Measurements from ENCODE around the gene POLD4.
A peak's percentile ranks its signal among the peaks of the same experiment; 100 is the strongest.

POLD4 gene

DNA sequence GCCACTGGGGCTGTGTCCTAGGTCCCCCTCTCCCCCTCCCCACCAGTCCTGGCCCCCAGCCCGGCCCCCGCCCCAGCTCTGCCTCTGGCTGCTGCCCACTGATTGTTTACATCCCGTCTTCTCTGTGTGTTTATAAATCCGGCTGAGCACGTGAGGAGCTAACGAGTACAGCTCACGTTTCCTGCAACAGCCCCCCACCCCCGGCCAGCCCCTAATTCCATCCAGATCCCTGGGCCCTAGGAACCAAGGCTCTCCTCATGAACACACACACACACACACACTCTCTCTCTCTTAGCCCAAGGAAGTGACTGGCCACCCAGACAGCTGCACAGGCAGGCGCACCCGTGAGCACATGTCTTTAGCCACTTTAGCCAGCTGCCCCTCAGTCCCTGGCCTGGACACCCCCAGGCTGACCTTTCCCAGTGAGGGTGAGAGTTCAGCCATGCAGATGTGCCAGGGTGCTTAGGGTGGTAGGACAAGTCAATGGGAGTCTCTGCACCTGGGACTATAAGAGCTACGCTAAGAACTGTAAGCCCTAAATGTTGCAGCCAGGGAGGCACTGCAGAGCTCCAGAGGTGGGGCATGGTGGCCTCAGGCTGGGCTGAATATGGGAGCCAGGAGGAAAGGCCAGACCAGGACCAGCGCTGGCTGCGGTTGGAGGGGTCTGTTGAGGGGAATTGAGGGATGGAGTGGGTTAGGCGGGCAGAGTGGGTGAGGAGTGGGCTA, 17.2 kb upstream of the POLD4 start:
- no peak for DNase-seq (ENCODE audit: low spot score)

DNA sequence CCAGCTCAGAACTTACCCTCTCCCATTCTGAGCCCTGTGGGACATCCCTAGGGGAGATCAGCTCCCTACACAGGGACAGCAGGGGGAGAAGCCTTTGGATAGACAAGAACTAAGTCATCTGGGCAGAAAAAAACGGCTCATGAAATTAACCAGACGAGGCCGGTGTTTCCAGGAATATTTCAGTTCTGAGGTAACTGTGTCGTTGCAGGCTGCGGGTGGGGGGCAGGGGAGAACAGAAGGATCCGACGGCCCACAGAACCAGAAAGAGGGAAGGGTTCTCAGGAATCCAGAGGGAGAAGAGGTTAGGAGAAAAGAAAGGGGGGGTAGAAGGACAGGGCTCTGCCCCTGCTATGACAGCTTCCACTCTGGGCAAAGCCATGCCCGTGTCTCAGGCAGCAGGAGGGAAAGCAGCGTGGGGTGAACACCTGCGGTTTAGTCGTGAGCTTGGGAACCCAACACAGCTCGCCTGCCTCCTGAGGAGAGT, 16.5 kb upstream of the POLD4 start:
- no peak for DNase-seq (ENCODE audit: low spot score)

DNA sequence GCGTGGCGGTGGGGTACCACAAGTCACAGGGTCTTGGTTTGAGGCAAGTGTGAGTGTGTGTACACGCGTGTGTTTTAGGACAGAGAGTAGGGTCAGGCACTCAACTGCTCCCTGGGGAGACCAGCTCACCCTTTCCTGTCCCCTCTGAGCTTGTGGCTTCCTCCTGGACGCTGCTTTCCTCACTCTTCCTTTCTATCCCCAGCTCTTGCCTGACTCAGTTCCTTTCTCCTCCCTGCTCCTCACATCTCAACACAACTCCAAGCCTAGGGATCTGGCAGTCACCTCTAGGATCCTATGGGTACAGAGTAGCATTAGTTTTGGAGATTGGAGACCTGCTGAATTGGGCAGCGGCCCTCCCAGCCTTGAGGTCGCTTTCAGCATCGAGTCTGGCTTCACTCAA, 15.9 kb upstream of the POLD4 start:
- DNase-seq (ENCODE audit: low spot score): no peak

DNA sequence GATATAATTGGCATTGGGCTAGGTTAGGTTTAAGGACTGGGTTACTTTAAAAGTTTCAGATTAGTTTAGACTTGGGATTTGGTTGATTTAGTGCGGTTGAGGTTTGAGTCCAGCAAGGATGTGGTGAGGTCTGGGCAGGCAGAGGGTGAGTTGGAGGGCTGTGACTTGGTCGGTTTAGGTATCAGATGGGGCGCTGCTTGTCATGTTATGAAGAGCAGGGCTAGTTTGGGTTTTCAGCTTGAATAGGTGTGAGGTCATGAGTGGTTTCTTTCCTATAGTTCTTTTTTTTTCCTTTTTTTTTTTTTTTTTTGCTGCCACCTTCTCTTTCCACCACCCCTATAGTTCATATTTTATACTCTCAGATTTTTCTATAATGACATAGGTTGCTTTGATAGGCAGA, 15.3 kb upstream of the POLD4 start:
- no peak for DNase-seq (ENCODE audit: low spot score)

DNA sequence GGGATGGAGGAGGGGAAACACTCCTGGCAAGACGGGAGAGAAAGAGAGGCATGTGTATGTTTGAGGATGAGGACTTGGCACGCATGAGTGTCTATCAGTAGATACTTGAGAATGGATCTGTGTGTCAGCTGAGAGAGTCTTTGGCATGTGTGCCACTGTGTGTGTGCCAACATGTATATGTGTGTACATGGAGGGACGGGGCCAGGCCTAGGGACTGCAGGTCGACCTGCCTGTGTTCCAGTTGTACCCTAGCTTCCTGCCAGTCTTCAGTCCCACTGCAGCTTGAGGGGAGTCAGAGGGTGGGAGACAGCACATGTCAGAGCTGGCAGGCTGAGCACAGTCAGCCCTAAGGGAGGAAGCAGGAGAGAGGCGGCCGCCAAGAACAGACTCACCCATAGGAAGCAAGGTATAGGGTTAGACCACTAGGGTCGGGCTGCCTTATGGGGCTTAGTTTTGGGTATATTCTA, 14.4 kb upstream of the POLD4 start:
- no peak for DNase-seq (ENCODE audit: low spot score)

DNA sequence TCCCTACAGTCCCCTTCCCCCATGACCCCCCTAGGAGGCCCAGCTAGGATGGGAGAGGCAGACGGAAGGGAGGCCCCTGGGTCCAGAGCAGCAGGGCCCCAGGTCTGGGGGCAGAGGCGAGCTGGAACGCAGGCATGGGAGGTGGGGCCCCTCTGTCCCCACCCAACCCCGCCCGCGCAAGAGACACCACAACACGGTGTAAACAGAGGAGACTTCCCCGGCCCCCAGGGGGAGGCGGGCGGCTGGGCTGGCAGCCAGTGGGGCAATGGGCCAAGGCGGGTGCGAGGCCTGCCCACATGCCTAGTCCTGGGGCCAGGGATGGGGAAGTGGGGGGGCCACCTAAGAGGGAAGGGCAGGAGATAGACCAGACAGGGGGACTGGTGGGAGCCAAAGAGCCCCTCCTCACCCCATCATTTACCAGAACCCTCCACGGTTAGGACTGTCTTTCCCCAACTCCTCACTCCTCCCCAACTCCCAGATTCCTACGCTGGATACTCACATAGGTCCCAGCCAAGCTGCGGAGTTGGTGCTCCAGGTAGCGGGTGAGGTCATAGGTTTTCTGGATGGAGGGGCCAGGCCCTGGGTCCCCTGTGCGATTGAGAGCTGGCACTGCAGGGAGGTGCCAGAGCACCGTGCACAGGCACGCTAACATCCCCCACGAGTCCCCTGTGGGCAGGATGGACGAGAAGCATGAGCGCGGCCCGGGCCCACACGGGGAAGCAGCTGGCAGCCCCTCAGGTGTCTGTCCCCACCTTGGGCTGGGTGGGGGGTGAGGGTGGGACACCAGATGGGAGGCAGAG, 13.8 kb upstream of the POLD4 start:
- DNase-seq (ENCODE audit: low spot score): no peak

DNA sequence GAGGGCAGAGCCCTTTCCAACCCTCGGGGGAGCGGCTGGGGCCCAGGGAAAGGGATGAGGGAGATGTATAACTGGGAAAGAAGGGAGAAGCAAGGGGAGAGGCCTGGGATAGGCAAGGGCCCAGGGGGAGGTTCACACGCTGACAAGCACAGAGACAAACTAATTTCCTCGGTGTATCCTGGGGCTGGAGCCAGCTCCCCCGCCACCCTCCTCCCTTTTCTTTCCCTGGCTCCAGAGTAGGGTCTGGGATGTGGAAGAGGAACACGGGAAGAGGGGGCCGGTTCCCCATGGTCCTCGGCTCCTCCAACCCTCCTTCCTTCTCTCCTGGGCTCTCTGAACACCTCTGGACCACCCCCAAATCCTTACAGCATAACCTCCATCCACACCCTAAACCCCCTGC, 13.2 kb upstream of the POLD4 start:
- DNase-seq (ENCODE audit: low spot score): no peak

DNA sequence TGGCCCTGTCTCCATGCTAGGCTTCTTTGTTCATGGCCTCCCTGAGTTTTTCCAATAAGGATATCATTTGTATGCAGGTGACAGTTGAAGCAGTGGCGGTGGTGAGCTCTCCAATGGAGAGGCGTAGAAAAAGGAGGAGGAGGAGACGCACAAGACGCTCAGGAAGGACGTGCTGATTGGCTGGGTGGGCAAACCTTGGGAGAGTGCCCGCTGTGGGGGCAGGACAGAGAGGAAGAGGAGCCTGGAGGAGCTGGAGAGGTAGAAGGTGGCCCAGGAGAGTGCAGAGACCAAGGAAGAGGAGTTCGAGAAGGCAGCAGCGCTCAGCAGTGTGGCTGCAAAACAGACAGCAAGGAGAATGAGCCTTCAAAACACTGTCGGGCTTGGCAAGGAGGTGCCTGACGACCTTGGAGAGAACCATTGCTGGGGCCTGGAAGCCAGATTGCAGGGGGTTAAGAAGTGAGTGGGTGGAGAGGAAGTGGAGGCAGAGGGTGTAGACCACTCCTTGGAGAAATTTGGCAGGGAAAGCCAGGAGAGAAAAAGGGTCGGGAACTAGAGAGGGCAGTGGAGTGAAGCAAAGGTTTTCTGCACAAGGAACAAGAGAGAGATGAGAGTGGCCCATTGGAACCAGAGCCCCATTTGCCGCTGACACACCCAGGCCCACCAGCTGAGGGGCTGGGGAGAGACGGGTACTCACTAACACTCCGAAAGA, 12.5 kb upstream of the POLD4 start:
- no peak for DNase-seq (ENCODE audit: low spot score)

DNA sequence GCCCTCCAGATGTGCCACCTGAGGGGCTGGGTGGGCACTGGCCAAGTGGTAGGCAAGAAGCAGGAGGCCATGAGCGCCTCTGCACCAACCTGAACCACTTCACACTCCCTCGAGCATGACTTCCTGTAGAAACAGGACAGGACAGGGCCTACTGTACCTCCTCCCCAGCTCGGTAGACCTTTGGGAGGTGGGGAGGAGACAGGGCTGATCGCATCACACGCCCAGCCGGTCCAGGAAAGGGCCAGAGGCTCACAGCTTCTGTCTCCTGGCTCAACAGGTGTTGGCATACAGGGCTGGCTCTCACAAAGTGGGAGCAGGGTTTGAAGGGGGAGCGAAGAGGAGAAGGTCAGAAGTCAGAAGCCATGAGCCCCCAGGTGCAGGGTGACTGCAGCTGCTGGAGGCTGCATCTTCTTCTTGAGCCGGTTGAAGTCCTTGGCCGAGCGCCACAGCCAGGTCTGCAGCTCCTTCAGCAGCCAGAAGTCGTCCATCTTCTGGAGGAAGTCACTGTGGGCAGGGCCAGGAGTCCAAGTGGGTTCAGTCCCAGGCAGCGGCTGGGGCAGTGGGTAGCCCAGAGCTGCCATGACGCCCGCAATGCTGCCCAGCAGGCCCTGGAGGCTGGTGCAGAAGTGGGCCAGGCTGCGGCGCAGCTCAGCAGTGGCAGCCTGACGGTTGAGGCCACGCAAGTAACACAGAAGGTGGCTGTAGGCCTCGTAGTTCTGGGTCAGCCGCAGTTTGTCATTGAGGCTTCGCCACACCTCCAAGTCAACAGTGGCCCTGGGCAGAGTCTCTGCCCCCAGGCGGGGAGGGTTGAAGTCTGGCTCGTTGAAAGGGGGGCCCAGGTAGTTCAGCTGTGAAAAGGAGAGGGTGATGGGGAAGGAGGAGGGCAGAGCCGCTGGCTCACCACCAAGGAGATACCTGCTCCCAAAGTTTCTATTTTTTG, 11.7 kb upstream of the POLD4 start:
- no peak for DNase-seq (ENCODE audit: low spot score)

DNA sequence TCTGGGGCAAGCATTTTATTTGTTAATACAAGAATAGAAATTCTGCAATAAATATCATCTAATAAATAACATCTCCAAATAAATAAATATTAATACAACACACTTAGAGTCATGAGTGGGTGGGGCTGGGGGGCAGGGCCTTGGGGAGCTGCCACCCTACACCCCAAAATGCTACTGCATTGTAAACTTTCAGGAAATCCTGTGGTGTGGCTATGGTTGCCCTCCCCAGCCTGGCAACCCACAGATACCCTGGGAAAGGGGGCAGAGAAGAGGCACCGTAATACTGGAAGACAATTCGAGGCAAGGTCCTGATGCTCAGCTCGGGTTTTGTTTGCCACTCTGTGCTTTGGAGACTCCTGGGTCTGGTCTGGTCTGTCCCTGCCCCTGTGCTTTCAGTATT, 10.8 kb upstream of the POLD4 start:
- DNase-seq (ENCODE audit: low spot score): no peak

DNA sequence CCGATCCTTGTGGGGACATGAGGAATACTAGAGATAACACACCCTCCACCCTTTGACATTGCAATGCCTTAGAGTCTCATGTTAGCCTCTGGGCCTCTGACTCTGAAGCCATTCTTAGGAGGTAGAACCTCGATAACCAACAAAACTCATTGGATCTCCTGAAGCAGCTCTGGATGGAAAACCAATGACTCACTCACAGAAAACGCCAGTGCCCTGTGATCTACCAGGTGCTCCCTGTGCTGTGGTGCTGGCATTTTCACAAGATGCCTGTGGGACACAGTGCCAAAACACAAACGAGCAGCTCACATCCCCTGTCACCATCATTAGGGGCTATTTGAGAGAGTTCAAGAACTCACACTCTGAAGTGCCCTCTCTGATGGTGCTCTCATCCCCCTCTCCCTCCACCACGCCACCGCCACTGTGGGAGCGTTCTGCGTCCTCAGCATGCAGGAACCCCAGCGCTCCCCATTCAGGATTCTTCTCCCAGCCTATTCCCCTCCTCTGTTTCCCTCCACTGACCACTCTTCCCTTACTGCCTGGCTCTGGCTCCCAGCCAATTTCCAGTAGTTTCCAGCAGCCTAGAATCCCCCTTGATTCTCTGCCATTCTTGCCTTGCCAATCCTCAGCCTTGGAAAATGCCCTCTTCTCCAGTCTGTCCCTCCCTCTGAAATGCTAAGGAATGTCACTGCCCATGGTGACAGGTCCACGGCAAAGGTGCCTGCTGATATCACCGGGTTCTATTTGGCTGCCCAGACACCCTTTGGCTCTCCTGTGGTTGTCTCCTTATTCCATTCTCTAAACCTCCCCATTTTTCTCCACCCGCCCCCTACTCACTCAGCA, 4.7 kb upstream of the POLD4 start:
- no peak for DNase-seq (ENCODE audit: low spot score)

DNA sequence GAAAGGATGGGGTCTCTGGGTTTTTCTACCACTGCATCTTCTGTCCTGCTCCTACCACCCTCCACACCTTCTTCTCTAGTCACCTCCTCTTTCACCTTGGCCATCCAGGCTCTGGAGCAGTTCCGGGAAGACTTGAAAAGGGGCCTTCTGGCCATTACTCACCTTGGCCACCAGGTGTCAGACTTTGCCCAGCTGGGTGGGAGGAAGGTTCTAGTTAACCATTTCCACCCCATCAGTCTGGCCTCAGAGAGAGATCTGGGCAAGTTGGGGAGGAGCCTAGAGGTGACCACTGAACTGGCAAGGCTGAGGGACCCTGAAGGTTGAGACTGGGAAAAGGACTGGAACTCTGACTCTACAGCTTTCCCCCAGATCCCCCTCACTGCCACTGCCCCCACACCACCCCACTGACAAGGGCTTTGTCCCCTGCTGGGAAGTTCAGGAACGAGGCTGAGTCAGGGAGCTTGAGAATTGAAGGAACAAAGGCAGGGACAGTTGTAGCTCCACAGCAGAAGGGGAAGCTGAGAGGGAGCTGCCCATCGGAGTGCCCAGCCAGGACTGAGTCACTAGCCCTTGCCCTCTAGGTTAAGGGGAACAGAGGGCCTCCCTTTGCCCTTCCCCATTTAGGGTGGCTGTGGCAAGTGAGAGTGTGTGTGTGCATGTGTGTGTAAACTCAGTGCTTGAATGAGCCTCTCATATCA, 3.7 kb upstream of the POLD4 start:
- DNase-seq (ENCODE audit: low spot score): peak; percentile 79

DNA sequence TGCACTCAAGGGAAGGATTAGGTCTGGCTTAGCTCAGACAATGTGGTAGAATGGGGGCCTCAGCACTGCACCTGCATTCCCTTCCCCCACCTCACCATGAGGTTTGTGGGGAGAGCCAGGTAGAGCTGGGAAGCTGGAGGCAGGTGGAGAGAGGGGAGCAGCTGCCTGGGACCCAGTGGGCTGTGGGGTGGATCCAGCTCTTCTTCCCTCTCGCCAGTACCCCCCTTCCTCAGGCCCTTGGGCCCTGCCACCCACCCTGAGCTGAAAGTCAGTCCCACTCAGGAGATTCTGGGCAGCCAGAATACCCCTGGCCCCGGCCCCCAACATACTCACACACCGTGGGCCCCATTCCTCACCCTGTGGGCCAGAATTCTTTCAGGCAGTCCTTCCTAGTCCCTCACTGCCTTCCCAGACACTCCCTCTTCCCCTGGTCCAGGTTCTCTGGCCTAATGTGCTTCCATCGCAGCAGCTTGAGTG, 3.1 kb upstream of the POLD4 start:
- no peak for DNase-seq (ENCODE audit: low spot score)

DNA sequence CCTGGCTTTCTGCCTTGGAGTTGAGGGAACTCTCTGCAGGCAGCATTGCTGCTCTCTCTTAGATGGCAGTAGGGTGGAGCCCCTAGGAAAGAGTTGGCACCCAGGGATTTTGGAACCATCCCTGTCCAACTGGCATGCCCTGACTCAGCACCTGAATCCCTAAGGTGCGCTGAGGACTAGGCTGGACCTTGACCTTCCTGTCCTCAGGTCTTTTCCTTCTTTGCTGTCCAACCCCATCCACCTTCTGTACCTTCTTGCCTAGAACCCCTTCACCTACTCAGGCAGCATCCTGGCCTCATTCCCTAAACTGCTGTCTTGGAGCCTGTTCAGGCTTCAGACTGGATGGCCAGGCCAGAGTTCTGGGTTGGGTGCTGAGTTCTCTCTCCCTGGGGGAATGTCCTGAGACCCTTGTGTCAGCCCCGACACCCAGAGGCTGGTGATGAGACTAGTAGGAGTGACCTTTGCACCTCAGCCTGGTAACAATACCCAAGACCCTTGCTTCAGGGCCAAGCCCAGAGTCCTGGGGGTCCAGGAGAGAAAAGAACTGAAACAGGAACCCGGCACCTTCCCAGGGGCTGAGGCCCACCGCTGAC, 2.5 kb upstream of the POLD4 start:
- DNase-seq (ENCODE audit: low spot score): no peak

DNA sequence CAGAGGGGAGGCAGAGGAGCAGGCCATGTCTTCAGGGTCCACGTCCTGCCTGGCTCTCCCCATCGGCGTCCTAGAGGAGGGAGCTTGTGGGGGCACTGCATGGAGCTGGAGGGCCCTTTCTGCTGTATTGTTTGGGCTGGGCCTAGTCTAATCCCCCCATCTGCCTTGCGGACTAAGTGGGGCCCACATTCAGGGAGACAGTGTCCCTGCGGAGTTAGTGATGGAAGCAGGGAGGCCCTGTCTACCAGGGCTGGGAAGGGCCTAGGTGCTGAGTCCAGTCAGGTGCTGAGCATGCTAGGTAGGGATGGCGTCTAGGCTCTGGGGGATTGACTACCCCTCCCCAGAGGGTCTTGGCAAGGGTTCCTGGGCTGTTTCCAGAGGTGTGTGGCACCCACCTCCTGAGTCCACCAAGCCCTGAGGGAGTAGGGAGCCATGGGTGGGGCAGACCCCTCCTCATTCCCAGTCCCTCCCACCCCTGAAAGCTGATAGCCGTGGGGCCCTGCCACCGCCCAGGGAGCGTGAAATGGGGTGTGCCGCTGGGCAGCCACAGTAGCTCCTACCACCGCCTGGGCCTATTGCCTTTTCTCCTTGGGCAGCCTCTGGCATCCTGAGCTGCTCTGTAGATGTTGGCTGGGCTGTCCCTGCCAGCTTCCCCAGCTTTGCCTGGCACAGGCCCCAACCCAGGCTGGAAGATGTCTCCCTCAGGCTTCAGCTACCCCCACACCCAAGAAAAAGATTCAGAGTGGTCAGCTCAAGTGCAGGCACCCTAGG, 1.9 kb upstream of the POLD4 start:
- no peak for DNase-seq (ENCODE audit: low spot score)

DNA sequence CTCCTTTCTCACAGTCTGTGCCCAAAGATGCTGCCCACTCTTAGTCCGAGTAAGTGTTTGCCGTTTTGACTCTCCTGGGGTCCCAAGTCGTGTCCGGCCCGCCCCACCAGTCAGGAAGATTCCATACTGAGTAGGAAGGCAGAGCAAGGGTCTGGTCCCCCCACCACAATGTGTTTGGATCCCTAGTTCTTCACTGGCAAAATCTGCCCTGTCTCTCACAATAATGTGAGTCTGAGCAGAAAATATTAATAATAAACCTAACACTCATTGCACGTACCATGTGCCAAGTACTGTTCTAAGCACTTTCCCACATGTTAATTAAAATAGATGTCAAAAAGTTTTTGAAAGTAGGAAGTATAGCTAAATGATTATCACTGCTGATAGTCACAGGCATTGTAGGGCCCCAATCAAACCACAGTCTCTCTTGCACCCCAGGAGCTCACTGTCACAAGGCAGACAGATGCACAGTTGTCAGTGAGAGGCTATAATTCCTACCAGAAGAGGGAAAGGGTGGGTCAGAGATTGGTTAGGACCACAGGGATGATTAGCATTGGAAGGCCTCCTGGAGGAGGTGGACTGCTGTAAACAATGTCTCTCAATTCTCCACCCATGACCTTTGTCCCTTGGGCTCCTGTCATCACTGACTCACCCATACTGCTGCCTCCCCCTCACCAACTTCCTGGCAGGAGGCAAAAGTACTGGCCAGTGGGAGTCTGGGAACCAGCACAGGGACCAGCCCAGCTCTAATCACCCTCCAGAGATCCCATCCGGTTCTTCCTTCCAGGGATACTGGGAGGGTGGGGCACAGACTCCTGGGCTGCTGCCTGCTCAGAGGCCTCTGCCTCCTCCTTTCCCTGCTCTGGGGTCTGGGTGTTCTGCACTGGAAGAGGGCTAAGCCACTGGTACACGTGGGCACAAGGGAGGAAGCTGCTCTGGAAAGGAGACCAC, 1.0 kb upstream of the POLD4 start:
- DNase-seq (ENCODE audit: low spot score): peak; percentile 17

DNA sequence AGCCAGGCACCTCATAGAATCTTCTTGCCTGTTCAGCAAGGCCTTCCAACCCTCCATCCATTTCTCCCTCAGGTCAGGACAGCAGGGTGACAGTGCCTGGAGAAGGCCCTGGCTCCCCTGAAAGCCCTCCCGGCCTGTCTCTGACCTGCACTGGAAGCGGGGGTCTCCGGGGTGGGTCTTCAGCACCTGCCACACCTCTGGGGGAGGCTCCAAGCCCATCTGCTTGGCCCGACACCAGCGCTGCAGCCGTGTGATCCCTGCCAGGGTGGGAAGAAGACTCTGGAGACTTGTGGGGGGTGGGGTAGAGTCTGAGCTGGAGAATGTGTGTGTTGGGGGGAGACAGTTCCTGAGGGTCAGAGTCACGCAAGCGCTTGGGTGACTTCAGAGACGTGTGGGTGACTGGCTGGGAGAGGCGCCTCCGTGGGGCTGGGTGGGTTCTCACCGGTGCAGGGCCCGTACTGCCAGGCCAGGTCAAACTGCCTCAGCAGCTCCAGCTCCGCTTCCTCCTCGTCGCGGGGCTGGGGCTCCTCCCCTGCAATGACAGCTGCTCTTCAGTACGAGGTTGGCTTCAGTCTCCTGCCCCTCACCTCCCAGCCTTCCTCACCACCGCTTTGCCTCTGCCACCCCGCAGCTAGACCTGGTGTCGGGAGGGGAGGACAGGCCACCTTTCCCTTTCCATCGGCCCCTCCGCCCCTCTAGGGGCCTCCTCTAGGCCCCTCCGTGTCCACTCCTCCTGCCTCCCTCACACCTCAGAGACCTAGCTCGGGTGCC, 615 bp downstream of the POLD4 start:
- DNase-seq (ENCODE audit: low spot score): no peak
